ENCODE measurements around the gene GPC5. TPM values are rescaled to one million over a fixed set of nuclear protein-coding genes. Genes with fewer than 3 reads are reported as not detected.

GPC5 gene
- total and polyA plus RNA-seq, 2 of the 8 experiments (the other 6 are each of a cell fraction or from before 2014, with no cell fraction given): 0.20 to 0.39 TPM

- TF ChIP-seq USF2 (IDR thresholded peaks at IDR 0.05; ENCODE audit: low read length) (no peak), NANOG (IDR thresholded peaks at IDR 0.05; ENCODE audit: insufficient read depth, low read depth, low read length, poor library complexity, severe bottlenecking) (no peak), RXRA (IDR thresholded peaks at IDR 0.05; ENCODE audit: insufficient read depth, low read depth, low read length) (no peak), TBP (IDR thresholded peaks at IDR 0.05; ENCODE audit: low read depth, low read length) (no peak), EP300 (IDR thresholded peaks at IDR 0.05; ENCODE audit: borderline replicate concordance in 1 of 2, low read depth in 2 of 2, low read length in 2 of 2) (no peak), SAP30 (IDR thresholded peaks at IDR 0.05; ENCODE audit: insufficient read depth, insufficient replicate concordance, low read length) (no peak), CEBPB (IDR thresholded peaks at IDR 0.05; ENCODE audit: low read depth, low read length) (no peak)
Observed at GRCh38 chr13:91580749-91581148, 182.3 kb downstream of the GPC5 start (continued).

Measured in H1 (cell line).